ENCODE measurements around the gene CCDC167.

Gene CCDC167

DNA sequence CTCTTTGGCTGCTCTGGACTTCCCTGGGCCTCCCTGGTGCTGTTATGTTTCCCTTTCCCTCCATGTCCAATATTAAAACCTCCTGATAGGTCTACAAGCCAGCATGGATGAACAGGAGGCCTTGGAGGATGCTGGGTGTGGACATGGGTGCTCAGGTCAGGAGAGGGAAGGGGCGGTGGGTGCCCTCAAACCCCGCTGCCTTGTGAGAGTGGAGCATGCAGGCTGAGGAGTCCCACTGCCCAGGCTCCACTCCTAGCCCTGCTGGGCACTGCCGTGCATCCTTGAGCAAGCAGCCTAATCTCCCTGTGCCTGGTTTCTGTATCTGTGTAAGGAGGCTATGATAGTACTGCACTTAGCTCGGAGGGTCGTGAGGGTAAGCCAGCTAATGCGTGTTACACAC is 18.4 kb upstream of the CCDC167 start:
- Histone ChIP-seq H3K4me3 (ENCODE audit: insufficient read depth, low read depth, low read length) (no peak overlapping the region), H3K4me1 (ENCODE audit: control insufficient read depth, insufficient read depth, low read length) (peaks cover 37% of the 10 kb centered on the region), H3K27ac (ENCODE audit: insufficient read depth, low read depth, low read length, poor library complexity, severe bottlenecking) (no peak overlapping the region), H3K9me3 (ENCODE audit: control insufficient read depth, low read length) (no peaks in the 10 kb centered on the region), H3K36me3 (ENCODE audit: control insufficient read depth, insufficient read depth, low read length) (no peaks in the 10 kb centered on the region), H3K27me3 (ENCODE audit: control insufficient read depth, insufficient read depth, low read length, poor library complexity, severe bottlenecking) (no peaks in the 10 kb centered on the region)
- WGBS, 2 experiments, result 93 to 94% methylated on average over 6 of the region's 6 CpGs

DNA sequence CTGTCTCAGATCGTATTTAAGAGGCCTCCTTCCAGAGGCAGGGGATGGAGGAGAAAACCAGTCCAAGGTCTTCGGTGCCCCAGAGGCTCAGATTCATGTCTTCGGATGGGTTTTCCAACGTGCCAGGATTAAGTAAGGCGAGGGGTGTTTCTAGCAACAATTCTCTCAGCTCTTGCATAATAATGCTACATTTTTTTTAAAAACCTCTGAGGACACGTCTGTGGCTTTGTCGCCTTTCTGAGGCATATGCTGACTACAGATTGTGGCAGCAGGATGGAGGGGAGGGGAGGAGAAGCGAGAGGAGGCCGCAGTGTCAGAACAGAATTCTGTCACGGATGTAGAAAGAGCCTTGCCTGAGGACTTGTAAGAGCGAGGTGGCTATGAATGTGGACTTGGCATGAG is 17.7 kb upstream of the CCDC167 start:
- H3K4me1 ChIP-seq (ENCODE audit: control insufficient read depth, insufficient read depth, low read length), result peaks cover 44% of the 10 kb centered on the region
- H3K27me3 ChIP-seq (ENCODE audit: control insufficient read depth, insufficient read depth, low read length, poor library complexity, severe bottlenecking), result no peaks in the 10 kb centered on the region
- H3K9me3 ChIP-seq (ENCODE audit: control insufficient read depth, low read length), result no peaks in the 10 kb centered on the region
- H3K27ac ChIP-seq (ENCODE audit: insufficient read depth, low read depth, low read length, poor library complexity, severe bottlenecking), result no peak overlapping the region
- 73 to 79% methylated on average over 11 of the region's 11 CpGs for WGBS, 2 experiments
- no peaks in the 10 kb centered on the region for H3K36me3 ChIP-seq (ENCODE audit: control insufficient read depth, insufficient read depth, low read length)
- no peak overlapping the region for H3K4me3 ChIP-seq (ENCODE audit: insufficient read depth, low read depth, low read length)

DNA sequence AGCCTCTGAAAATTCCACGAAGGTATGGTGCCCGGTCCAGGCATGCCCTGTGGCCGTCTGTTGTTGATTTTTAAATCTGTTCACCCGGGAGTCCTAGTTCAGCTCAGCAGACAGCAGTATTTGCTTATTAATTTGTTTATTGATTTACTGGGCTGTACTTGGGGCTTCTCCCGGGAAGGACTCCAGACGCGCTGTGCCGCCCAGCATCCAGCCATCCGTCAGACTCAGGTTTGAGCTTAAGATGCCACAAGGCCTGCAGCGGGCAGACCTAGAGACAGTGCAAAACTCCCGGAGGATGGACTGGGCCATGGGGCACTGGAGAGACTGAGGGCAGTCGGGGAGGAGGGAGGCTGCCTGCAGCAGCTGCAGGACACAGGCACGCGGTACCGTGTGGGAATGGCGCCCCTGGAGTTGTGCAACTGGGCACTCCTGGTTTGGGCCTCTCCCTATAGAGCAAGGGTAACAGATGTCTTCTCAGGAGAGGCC is 17.3 kb upstream of the CCDC167 start:
- Histone ChIP-seq H3K4me3 (ENCODE audit: insufficient read depth, low read depth, low read length) (no peak overlapping the region), H3K27me3 (ENCODE audit: control insufficient read depth, insufficient read depth, low read length, poor library complexity, severe bottlenecking) (no peaks in the 10 kb centered on the region), H3K4me1 (ENCODE audit: control insufficient read depth, insufficient read depth, low read length) (peaks cover 48% of the 10 kb centered on the region), H3K36me3 (ENCODE audit: control insufficient read depth, insufficient read depth, low read length) (no peaks in the 10 kb centered on the region), H3K27ac (ENCODE audit: insufficient read depth, low read depth, low read length, poor library complexity, severe bottlenecking) (no peak overlapping the region), H3K9me3 (ENCODE audit: control insufficient read depth, low read length) (no peaks in the 10 kb centered on the region)
- 80 to 82% methylated on average over 16 of the region's 16 CpGs for WGBS, 2 experiments

DNA sequence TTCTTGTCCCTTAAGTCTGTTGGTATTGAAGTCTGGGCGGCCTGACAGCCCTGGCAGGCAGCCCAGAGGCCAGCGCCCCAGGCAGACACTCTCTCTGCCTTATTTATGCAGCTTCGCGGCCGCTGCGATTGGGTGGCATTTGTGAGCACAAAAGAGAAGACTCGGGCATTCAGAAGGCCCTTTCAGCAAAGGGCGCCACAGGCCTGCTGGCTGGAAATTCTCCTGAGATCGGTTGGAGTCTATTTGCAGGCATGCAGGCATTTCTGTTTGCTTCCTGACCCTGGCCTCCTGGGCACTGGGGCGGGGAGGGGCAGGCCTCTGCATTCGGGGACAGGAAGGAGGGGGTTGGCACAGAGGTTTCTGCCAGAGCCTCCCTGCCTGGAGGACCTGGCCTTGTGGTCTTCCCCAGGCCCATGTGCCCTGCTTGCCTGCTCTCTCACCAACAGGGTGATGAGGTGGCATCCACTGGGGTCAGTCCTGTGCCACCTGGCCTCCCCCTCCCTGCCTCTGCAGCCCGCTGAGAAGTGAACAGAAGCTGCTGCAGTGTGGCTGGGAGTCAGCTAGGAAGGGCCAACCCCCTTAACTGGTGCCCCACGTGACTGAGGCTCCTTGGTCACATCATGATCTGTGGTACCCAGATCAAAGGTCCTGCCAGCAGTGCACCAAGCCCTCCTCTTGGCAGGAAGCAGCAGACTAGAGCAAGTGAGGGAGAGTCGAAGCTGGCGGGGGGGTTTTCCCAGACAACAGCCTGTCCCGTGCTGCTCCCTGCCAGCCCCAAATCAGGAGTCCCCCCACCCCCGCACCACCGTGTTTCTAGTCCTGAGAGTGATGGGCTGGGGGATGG is 16.6 kb upstream of the CCDC167 start:
- Histone ChIP-seq H3K27ac (ENCODE audit: insufficient read depth, low read depth, low read length, poor library complexity, severe bottlenecking) (no peak overlapping the region), H3K4me3 (ENCODE audit: insufficient read depth, low read depth, low read length) (no peak overlapping the region), H3K36me3 (ENCODE audit: control insufficient read depth, insufficient read depth, low read length) (no peaks in the 10 kb centered on the region), H3K9me3 (ENCODE audit: control insufficient read depth, low read length) (no peaks in the 10 kb centered on the region), H3K4me1 (ENCODE audit: control insufficient read depth, insufficient read depth, low read length) (peaks cover 52% of the 10 kb centered on the region), H3K27me3 (ENCODE audit: control insufficient read depth, insufficient read depth, low read length, poor library complexity, severe bottlenecking) (no peaks in the 10 kb centered on the region)
- 31 to 32% methylated on average over 18 of the region's 18 CpGs for WGBS, 2 experiments

DNA sequence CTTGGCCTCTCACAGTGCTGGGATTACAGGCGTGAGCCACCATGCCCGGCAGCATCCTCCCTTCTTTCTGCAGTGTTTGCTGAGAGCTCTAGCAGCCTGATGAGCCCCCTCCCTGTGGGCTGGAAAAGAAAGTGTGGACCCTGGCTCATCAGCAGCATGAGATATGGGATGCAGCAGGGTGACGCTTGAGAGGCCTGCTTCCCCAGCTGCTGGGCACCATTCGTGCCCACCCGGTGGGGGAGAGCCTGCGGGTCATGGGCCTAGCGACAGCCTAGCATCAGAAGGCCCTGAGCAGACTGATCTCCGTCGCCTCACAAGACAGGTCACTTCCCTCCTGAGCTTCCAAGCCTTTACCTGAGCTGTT is 16.0 kb upstream of the CCDC167 start:
- Histone ChIP-seq H3K27ac (ENCODE audit: insufficient read depth, low read depth, low read length, poor library complexity, severe bottlenecking) (no peak overlapping the region), H3K4me3 (ENCODE audit: insufficient read depth, low read depth, low read length) (no peak overlapping the region), H3K27me3 (ENCODE audit: control insufficient read depth, insufficient read depth, low read length, poor library complexity, severe bottlenecking) (no peaks in the 10 kb centered on the region), H3K9me3 (ENCODE audit: control insufficient read depth, low read length) (no peaks in the 10 kb centered on the region), H3K36me3 (ENCODE audit: control insufficient read depth, insufficient read depth, low read length) (no peaks in the 10 kb centered on the region), H3K4me1 (ENCODE audit: control insufficient read depth, insufficient read depth, low read length) (peaks cover 52% of the 10 kb centered on the region)
- WGBS, 2 experiments, result 76 to 77% methylated on average over 9 of the region's 9 CpGs

DNA sequence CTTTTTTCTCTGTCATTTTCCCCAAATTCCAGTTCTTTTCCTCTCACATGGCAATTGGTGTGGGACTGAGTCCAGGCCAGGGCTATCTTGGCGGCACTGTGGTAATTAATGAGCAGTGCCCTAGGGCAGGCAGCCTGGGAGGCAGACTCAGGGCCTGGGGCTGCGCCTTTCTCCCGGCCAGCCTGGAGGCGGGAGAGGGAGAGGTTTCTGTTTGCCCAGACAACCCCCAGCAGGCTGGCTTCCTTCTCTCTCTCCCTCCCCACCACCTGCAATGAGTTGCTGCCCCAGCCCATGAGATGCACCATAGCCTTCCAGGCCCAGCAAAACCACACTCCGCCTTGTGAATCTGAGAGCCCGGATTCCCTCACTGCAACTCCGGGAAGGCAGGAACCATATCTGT is 15.1 kb upstream of the CCDC167 start:
- WGBS, 2 experiments, result 73 to 78% methylated on average over 7 of the region's 7 CpGs

DNA sequence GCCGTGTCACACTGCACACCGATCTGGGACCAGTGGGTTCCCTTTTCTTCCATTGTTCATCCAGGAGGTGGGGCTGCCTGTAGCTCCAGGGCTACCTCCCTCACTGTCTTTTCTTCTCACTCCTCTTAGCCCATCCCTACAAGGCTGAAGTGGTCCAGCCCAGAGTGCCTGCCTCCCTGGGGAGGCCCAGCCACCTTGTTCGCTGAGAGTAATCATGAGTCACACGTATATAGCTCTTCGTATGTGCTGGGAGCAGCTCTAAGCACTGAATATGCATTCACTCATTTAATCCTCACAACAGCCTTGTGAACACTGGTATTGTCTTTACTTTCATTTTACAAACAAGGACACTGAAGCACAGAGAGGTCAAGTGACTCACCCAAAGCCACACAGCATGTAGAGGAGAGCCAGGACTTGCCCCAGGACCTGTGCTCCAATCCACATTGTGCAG is 14.7 kb upstream of the CCDC167 start:
- Histone ChIP-seq H3K4me1 (ENCODE audit: control insufficient read depth, insufficient read depth, low read length) (peaks cover 52% of the 10 kb centered on the region), H3K36me3 (ENCODE audit: control insufficient read depth, insufficient read depth, low read length) (no peaks in the 10 kb centered on the region), H3K4me3 (ENCODE audit: insufficient read depth, low read depth, low read length) (no peak overlapping the region), H3K27ac (ENCODE audit: insufficient read depth, low read depth, low read length, poor library complexity, severe bottlenecking) (no peak overlapping the region), H3K9me3 (ENCODE audit: control insufficient read depth, low read length) (no peaks in the 10 kb centered on the region), H3K27me3 (ENCODE audit: control insufficient read depth, insufficient read depth, low read length, poor library complexity, severe bottlenecking) (no peaks in the 10 kb centered on the region)
- 44 to 54% methylated on average over 5 of the region's 5 CpGs for WGBS, 2 experiments

More for the DNA sequence above, 15.1 kb upstream of the CCDC167 start:
- Histone ChIP-seq H3K4me3 (ENCODE audit: insufficient read depth, low read depth, low read length) (no peak overlapping the region), H3K36me3 (ENCODE audit: control insufficient read depth, insufficient read depth, low read length) (no peaks in the 10 kb centered on the region), H3K27me3 (ENCODE audit: control insufficient read depth, insufficient read depth, low read length, poor library complexity, severe bottlenecking) (no peaks in the 10 kb centered on the region), H3K9me3 (ENCODE audit: control insufficient read depth, low read length) (no peaks in the 10 kb centered on the region), H3K4me1 (ENCODE audit: control insufficient read depth, insufficient read depth, low read length) (peaks cover 52% of the 10 kb centered on the region), H3K27ac (ENCODE audit: insufficient read depth, low read depth, low read length, poor library complexity, severe bottlenecking) (no peak overlapping the region)

DNA sequence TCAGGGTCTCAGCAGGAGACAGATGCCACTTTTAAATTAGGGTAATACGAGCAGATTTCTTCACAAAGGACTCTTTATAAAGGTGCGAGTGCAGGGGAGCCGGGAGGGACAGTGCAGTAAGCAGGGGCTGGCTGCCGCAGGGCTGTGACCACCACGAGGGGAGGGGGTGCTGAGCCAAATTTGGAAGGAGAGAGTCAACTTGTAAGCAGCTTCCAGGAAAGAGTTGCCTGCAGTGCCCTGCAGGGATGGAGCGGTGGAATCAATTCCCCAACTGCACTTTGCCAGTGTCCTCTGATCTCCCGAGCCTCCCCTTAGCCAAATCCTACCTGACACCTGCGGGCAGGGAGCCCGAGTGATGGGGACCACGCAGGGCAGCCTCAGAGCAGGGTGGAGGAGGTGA is 13.9 kb upstream of the CCDC167 start:
- Histone ChIP-seq H3K27ac (ENCODE audit: insufficient read depth, low read depth, low read length, poor library complexity, severe bottlenecking) (no peak overlapping the region), H3K9me3 (ENCODE audit: control insufficient read depth, low read length) (no peaks in the 10 kb centered on the region), H3K36me3 (ENCODE audit: control insufficient read depth, insufficient read depth, low read length) (no peaks in the 10 kb centered on the region), H3K4me3 (ENCODE audit: insufficient read depth, low read depth, low read length) (no peak overlapping the region), H3K27me3 (ENCODE audit: control insufficient read depth, insufficient read depth, low read length, poor library complexity, severe bottlenecking) (no peaks in the 10 kb centered on the region), H3K4me1 (ENCODE audit: control insufficient read depth, insufficient read depth, low read length) (peaks cover 52% of the 10 kb centered on the region)
- WGBS, 2 experiments, result 10 to 15% methylated on average over 10 of the region's 10 CpGs

DNA sequence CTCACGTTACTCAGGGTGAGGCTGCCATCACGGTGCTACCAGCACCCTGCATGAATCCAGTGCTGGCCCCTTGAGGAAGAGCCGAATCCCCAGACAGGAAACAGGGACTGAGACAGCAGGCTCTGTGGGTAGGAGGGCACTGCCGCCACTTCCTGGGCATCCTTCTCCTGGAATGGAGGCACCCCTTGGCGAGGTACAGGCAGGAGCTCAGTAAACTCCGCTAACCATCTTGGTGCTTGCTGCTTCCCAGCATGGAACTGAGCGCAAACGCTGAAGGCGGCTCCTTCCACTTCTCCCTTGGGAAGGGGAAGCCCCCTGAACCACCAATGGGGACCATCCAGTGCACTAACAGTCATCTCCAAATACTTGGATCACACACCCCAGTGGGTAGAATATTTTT is 13.5 kb upstream of the CCDC167 start:
- Histone ChIP-seq H3K36me3 (ENCODE audit: control insufficient read depth, insufficient read depth, low read length) (no peaks in the 10 kb centered on the region), H3K27ac (ENCODE audit: insufficient read depth, low read depth, low read length, poor library complexity, severe bottlenecking) (no peak overlapping the region), H3K4me1 (ENCODE audit: control insufficient read depth, insufficient read depth, low read length) (peaks cover 52% of the 10 kb centered on the region), H3K4me3 (ENCODE audit: insufficient read depth, low read depth, low read length) (no peak overlapping the region), H3K9me3 (ENCODE audit: control insufficient read depth, low read length) (no peaks in the 10 kb centered on the region), H3K27me3 (ENCODE audit: control insufficient read depth, insufficient read depth, low read length, poor library complexity, severe bottlenecking) (no peaks in the 10 kb centered on the region)
- WGBS, 2 experiments, result 22 to 23% methylated on average over 9 of the region's 9 CpGs

DNA sequence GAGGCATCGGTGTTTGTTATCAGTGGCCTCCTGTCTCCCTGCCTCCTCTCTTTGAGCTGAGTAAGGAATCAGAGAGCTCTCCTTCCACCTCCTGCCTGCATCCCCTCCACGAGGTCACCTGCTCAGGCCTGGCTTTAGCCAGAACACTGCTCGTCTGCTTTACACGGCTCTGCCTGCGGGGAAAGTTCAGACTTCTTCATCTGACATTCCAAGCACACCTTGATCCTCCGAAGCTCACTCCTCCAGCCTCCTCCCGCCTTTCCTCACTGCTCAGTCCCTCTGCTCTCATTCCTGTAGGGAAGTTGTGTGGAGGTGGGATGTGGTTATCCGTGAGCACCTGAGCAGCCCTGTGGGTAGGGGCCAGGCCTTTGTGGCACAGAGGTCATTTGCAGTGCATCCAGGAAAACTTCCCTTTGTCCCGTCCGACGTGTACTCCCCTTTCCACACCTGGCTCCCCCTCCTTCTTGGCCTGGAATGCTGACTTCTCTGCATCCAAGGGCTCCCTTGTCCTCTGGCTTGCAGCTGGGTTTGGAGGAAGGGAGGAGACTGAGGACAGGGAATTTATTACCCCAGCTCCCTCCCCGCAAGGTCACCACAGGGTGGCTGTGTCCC is 12.8 kb upstream of the CCDC167 start:
- H3K27ac ChIP-seq (ENCODE audit: insufficient read depth, low read depth, low read length, poor library complexity, severe bottlenecking), result no peak overlapping the region
- H3K27me3 ChIP-seq (ENCODE audit: control insufficient read depth, insufficient read depth, low read length, poor library complexity, severe bottlenecking), result no peaks in the 10 kb centered on the region
- peaks cover 55% of the 10 kb centered on the region for H3K4me1 ChIP-seq (ENCODE audit: control insufficient read depth, insufficient read depth, low read length)
- no peak overlapping the region for H3K4me3 ChIP-seq (ENCODE audit: insufficient read depth, low read depth, low read length)
- 8 to 11% methylated on average over 11 to 12 of the region's 12 CpGs for WGBS, 2 experiments
- no peaks in the 10 kb centered on the region for H3K9me3 ChIP-seq (ENCODE audit: control insufficient read depth, low read length)
- H3K36me3 ChIP-seq (ENCODE audit: control insufficient read depth, insufficient read depth, low read length), result no peaks in the 10 kb centered on the region
